ENCODE data around the gene RAB17. TPM values are rescaled to one million over a fixed set of nuclear protein-coding genes. Genes with fewer than 3 reads are reported as not detected.

Gene RAB17
- polyA plus RNA-seq, 1 donor (not counting 4 experiments of a cell fraction or from before 2014, with no cell fraction given), result 2.4 TPM

- dilution Hi-C loops (cut with MboI; ENCODE audit: extremely low pct_ligation_motif_present, low sequenced_read_pairs), result no loop called here
Measured at GRCh38 chr2:237625216-237625705, 34.7 kb upstream of the RAB17 start.

GRCh38 chr2:237624565-237624964 lies 34.0 kb upstream of the RAB17 start:
- DNase-seq (ENCODE audit: low read depth, low spot score) (no peak), FAIRE-seq (no peak)
- Histone ChIP-seq H3K9me1 (ENCODE audit: control insufficient read depth, extremely low read depth, insufficient read depth, low read length) (no peaks in the 10 kb centered on the region), H2AFZ (ENCODE audit: control insufficient read depth, low read length) (no peak overlapping the region), H3K27me3 (ENCODE audit: control insufficient read depth, extremely low read depth, insufficient read depth, low read length) (peaks cover 58% of the 10 kb centered on the region), H3K4me2 (ENCODE audit: control insufficient read depth, extremely low read depth, insufficient read depth, low read depth, low read length) (no peak overlapping the region), H3K9ac (ENCODE audit: control insufficient read depth, extremely low read depth, insufficient read depth, low read length) (no peak overlapping the region), H3K9me3 (ENCODE audit: control insufficient read depth, low read depth, low read length) (no peaks in the 10 kb centered on the region), H3K4me1 (ENCODE audit: control insufficient read depth, extremely low read depth, insufficient read depth, low read length) (no peaks in the 10 kb centered on the region), H3K79me2 (ENCODE audit: control insufficient read depth, insufficient read depth, low read length) (no peaks in the 10 kb centered on the region), H3K36me3 (ENCODE audit: control insufficient read depth in 2 of 2, extremely low read depth in 1 of 2, insufficient read depth in 2 of 2, low read length in 2 of 2) (no peaks in the 10 kb centered on the region), H3K27ac (ENCODE audit: control insufficient read depth, insufficient read depth, low read length) (no peak overlapping the region), H3K4me3 (ENCODE audit: control insufficient read depth in 2 of 3, extremely low read depth in 1 of 3, insufficient read depth in 2 of 3, low read depth in 1 of 3, low read length in 3 of 3) (no peak overlapping the region), H4K20me1 (ENCODE audit: control insufficient read depth, extremely low read depth, insufficient read depth, low read length) (no peaks in the 10 kb centered on the region)
- dilution Hi-C loops (cut with MboI; ENCODE audit: extremely low pct_ligation_motif_present, low sequenced_read_pairs), result no loop called here
- TF ChIP-seq EZH2 (IDR thresholded peaks at IDR 0.05; ENCODE audit: low read length) (no peak), CTCF (optimal IDR thresholded peaks at IDR 0.05 in 1 of 3, IDR thresholded peaks at IDR 0.05 in 1 of 3, conservative IDR thresholded peaks at IDR 0.05 in 1 of 3; ENCODE audit: extremely low read depth in 1 of 3, insufficient read depth in 2 of 3, low read length in 3 of 3) (no peak)

More at GRCh38 chr2:237625216-237625705, 34.7 kb upstream of the RAB17 start:
- Histone ChIP-seq H3K27me3 (ENCODE audit: control insufficient read depth, extremely low read depth, insufficient read depth, low read length) (peaks cover 65% of the 10 kb centered on the region), H3K4me3 (ENCODE audit: control insufficient read depth in 2 of 3, extremely low read depth in 1 of 3, insufficient read depth in 2 of 3, low read depth in 1 of 3, low read length in 3 of 3) (no peak overlapping the region), H3K79me2 (ENCODE audit: control insufficient read depth, insufficient read depth, low read length) (no peaks in the 10 kb centered on the region), H2AFZ (ENCODE audit: control insufficient read depth, low read length) (no peak overlapping the region), H3K9ac (ENCODE audit: control insufficient read depth, extremely low read depth, insufficient read depth, low read length) (no peak overlapping the region), H3K4me1 (ENCODE audit: control insufficient read depth, extremely low read depth, insufficient read depth, low read length) (no peaks in the 10 kb centered on the region), H3K36me3 (ENCODE audit: control insufficient read depth in 2 of 2, extremely low read depth in 1 of 2, insufficient read depth in 2 of 2, low read length in 2 of 2) (no peaks in the 10 kb centered on the region), H3K9me3 (ENCODE audit: control insufficient read depth, low read depth, low read length) (no peaks in the 10 kb centered on the region), H3K9me1 (ENCODE audit: control insufficient read depth, extremely low read depth, insufficient read depth, low read length) (no peaks in the 10 kb centered on the region), H4K20me1 (ENCODE audit: control insufficient read depth, extremely low read depth, insufficient read depth, low read length) (no peaks in the 10 kb centered on the region), H3K27ac (ENCODE audit: control insufficient read depth, insufficient read depth, low read length) (no peak overlapping the region), H3K4me2 (ENCODE audit: control insufficient read depth, extremely low read depth, insufficient read depth, low read depth, low read length) (no peak overlapping the region)
- DNase-seq (ENCODE audit: low read depth, low spot score) (no peak), FAIRE-seq (no peak)
- TF ChIP-seq CTCF (optimal IDR thresholded peaks at IDR 0.05 in 1 of 3, IDR thresholded peaks at IDR 0.05 in 1 of 3, conservative IDR thresholded peaks at IDR 0.05 in 1 of 3; ENCODE audit: extremely low read depth in 1 of 3, insufficient read depth in 2 of 3, low read length in 3 of 3), result no peak
- TF ChIP-seq EZH2 (IDR thresholded peaks at IDR 0.05; ENCODE audit: low read length), result no peak

Measured in keratinocyte (primary cell).